H4 (cell line): ENCODE results near the gene NOL8. TPM values are rescaled to one million over a fixed set of nuclear protein-coding genes. Genes with fewer than 3 reads are reported as not detected.

Experiments
- DNase-seq: peaks from one replicate; pipeline ENCODE4 v3.0.0-alpha.2; 2015; ENCODE audit warnings: low spot score
- total RNA-seq: library from RNA; depleted of rRNA; stranded (reverse); fragments of >200 nt; shearing (Covaris generic); gene quantifications from 2 replicates; pipeline ENCODE4 v1.2.3, GENCODE V29; 2014

NOL8 gene
- total RNA-seq, 1 experiment from 2014 or later, result 11.0 TPM

- DNase-seq, result no peak
Observed at GRCh38 chr9:92312887-92313623, 12.1 kb downstream of the NOL8 start.

GRCh38 chr9:92310562-92310961, 14.6 kb downstream of the NOL8 start:
- no peak for DNase-seq

- no peak for DNase-seq
Observed at GRCh38 chr9:92308893-92309292, 16.3 kb downstream of the NOL8 start.

- DNase-seq, result no peak
Observed at GRCh38 chr9:92300936-92301335, 24.2 kb downstream of the NOL8 start.

- no peak for DNase-seq
Observed at GRCh38 chr9:92299116-92299515, 26.0 kb downstream of the NOL8 start.

GRCh38 chr9:92298036-92298435, 27.1 kb downstream of the NOL8 start:
- no peak for DNase-seq

- no peak for DNase-seq
Observed at GRCh38 chr9:92297611-92298010, 27.5 kb downstream of the NOL8 start.

- DNase-seq, result no peak
Observed at GRCh38 chr9:92295827-92296258, 29.3 kb downstream of the NOL8 start.

- DNase-seq, result no peak
Observed at GRCh38 chr9:92295240-92295790, 29.8 kb downstream of the NOL8 start.

GRCh38 chr9:92294297-92294676, 30.9 kb downstream of the NOL8 start:
- DNase-seq, result no peak

- peak; percentile 92 for DNase-seq
Observed at GRCh38 chr9:92293452-92294296, 31.5 kb downstream of the NOL8 start, which contains the start of gene IARS1. Gene IARS1 (minus strand): TSS chr9:92293697. CDS start chr9:92289419, 4,278 bp downstream.

GRCh38 chr9:92293075-92293354, 32.1 kb downstream of the NOL8 start:
- no peak for DNase-seq

GRCh38 chr9:92292338-92293074, 32.6 kb downstream of the NOL8 start:
- no peak for DNase-seq

- DNase-seq, result no peak
Observed at GRCh38 chr9:92291577-92291976, 33.6 kb downstream of the NOL8 start.

- DNase-seq, result no peak
Observed at GRCh38 chr9:92290785-92291429, 34.2 kb downstream of the NOL8 start.

GRCh38 chr9:92289708-92290390, 35.3 kb downstream of the NOL8 start:
- DNase-seq, result no peak

GRCh38 chr9:92279302-92279701, 45.8 kb downstream of the NOL8 start:
- DNase-seq, result no peak

GRCh38 chr9:92278110-92278509, 47.0 kb downstream of the NOL8 start:
- DNase-seq, result no peak

GRCh38 chr9:92276331-92277032, 48.7 kb downstream of the NOL8 start:
- DNase-seq, result no peak

- DNase-seq, result no peak
Observed at GRCh38 chr9:92275541-92275940, 49.6 kb downstream of the NOL8 start.
